Measurements from ENCODE around the gene PLSCR5.

Gene PLSCR5

DNA sequence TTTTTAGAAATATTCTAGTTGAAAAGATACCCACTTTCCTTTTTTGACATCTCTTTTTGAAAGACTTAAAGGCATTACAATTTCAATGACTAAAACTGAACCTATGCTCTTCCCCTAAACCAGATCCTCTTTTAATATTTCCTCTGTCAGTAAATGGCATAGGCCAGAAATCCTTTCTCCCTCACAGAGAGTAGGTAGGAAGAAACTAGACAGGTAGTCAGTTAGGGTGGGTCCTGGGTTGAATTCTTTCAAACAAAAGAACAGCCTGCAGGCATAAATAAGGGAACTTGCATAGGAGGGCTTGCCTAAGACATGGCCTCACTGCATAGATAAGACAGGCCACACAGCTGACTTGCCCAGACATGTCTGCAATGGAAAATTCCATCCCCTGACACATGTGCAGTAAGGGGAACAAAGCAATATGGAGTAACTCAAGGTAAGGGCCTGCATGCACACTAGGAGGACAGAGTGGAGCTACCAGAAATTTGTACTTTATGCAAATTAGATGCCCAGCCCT, 23.1 kb downstream of the PLSCR5 start:
- no peaks in the 10 kb centered on the region for H3K36me3 ChIP-seq (ENCODE audit: control insufficient read depth, insufficient read depth, low read length)
- peaks cover 4% of the 10 kb centered on the region for H3K4me1 ChIP-seq (ENCODE audit: control insufficient read depth, insufficient read depth, low read length)
- no peaks in the 10 kb centered on the region for H3K27me3 ChIP-seq (ENCODE audit: control insufficient read depth, insufficient read depth, low read length)
- H3K9ac ChIP-seq (ENCODE audit: low read depth, low read length): no peak overlapping the region
- peak overlapping the region; percentile 19 for H3K4me3 ChIP-seq (ENCODE audit: low read depth, low read length)
- peaks cover 5% of the 10 kb centered on the region for H3K9me3 ChIP-seq (ENCODE audit: control insufficient read depth, insufficient read depth, low read length)

DNA sequence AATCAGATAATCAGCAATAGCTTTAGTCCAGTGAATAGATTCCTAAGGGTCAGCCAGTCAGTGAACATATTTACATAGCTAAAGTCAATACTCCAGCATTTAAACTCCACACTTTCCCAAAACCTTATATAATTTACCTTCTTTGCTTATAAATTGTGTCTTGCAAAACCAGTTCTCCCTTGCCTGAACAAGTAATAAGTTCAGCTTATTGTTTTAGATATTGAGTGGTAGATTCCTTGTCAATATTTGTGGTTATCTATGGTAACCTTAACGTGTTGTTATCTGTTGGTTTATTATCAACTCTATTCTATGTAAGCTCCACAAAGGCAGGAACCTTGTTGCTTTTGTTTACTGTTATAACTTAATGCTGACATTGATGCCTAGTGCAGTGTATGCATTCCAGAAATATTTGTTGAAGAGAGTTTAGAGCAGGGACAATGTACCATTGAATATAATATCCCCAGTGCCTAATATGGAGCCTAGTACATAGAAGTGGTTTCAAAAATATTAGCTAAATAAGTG, 24.0 kb downstream of the PLSCR5 start:
- Histone ChIP-seq H3K4me1 (ENCODE audit: control insufficient read depth, insufficient read depth, low read length) (peaks cover 4% of the 10 kb centered on the region), H3K36me3 (ENCODE audit: control insufficient read depth, insufficient read depth, low read length) (no peaks in the 10 kb centered on the region), H3K9me3 (ENCODE audit: control insufficient read depth, insufficient read depth, low read length) (peaks cover 5% of the 10 kb centered on the region), H3K27me3 (ENCODE audit: control insufficient read depth, insufficient read depth, low read length) (no peaks in the 10 kb centered on the region), H3K9ac (ENCODE audit: low read depth, low read length) (no peak overlapping the region), H3K4me3 (ENCODE audit: low read depth, low read length) (no peak overlapping the region)

DNA sequence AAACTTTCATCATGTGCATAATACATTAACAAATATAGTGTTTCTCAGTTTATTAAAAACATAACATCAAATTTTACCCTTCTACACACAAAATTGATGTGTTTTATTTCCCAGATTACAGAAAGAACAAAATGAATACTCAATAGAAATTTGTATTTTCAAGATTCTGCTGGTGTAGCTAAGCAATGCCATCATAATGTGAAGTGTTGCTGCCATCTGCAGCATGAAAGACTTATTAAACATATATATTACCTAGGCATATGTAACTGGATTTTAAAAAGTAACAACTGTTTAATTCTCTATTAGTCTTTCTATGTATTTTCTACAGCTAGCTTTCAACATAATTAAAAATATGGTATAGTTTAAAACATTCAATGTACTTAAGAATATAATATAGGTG, 27.5 kb downstream of the PLSCR5 start:
- Histone ChIP-seq H3K9ac (ENCODE audit: low read depth, low read length) (no peak overlapping the region), H3K4me3 (ENCODE audit: low read depth, low read length) (no peak overlapping the region)

DNA sequence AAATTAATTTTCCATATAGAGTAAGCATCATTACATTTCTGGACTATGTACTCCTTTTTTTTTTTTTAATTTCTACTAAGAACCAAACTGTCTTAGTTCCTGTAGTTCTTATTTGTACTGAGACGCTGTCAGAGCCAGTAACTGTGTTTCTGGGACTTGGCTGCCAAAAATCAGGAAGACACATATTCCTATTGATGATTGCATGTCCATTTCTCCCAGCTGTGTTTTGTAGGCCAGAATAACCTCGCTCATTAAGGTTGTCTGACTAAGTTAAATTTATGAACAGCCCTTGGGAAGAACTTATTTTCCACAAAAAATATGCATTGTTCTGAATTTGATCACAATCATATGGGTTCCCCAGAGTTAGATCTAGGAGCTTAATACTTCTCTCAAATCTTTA, 29.5 kb downstream of the PLSCR5 start:
- Histone ChIP-seq H3K9me3 (ENCODE audit: control insufficient read depth, insufficient read depth, low read length) (no peaks in the 10 kb centered on the region), H3K9ac (ENCODE audit: low read depth, low read length) (no peak overlapping the region), H3K36me3 (ENCODE audit: control insufficient read depth, insufficient read depth, low read length) (no peaks in the 10 kb centered on the region), H3K4me1 (ENCODE audit: control insufficient read depth, insufficient read depth, low read length) (no peaks in the 10 kb centered on the region), H3K27me3 (ENCODE audit: control insufficient read depth, insufficient read depth, low read length) (no peaks in the 10 kb centered on the region), H3K4me3 (ENCODE audit: low read depth, low read length) (no peak overlapping the region)

More for the DNA sequence above, 27.5 kb downstream of the PLSCR5 start:
- Histone ChIP-seq H3K27me3 (ENCODE audit: control insufficient read depth, insufficient read depth, low read length) (no peaks in the 10 kb centered on the region), H3K9me3 (ENCODE audit: control insufficient read depth, insufficient read depth, low read length) (peaks cover 5% of the 10 kb centered on the region), H3K4me1 (ENCODE audit: control insufficient read depth, insufficient read depth, low read length) (no peaks in the 10 kb centered on the region), H3K36me3 (ENCODE audit: control insufficient read depth, insufficient read depth, low read length) (no peaks in the 10 kb centered on the region)

DNA sequence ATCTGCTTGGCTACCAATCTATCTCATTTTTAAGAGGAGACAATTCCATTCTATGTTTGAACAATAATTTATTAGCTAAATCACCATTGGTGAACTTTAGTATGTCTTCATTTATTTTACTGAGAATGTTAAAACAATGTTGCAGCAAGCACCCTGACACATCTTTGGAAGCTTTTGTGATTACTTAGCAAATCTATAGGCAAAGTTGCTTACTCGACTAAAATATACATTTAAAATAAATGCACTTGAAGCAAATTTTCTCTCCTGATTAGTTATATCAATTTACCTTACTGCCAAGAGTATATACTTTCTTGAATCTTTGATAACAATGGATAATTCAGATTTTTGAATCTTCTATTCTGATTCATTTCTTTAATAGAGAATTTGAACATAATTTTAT, 31.0 kb downstream of the PLSCR5 start:
- Histone ChIP-seq H3K27me3 (ENCODE audit: control insufficient read depth, insufficient read depth, low read length) (no peaks in the 10 kb centered on the region), H3K4me1 (ENCODE audit: control insufficient read depth, insufficient read depth, low read length) (no peaks in the 10 kb centered on the region), H3K36me3 (ENCODE audit: control insufficient read depth, insufficient read depth, low read length) (no peaks in the 10 kb centered on the region), H3K4me3 (ENCODE audit: low read depth, low read length) (no peak overlapping the region), H3K9me3 (ENCODE audit: control insufficient read depth, insufficient read depth, low read length) (no peaks in the 10 kb centered on the region), H3K9ac (ENCODE audit: low read depth, low read length) (no peak overlapping the region)

DNA sequence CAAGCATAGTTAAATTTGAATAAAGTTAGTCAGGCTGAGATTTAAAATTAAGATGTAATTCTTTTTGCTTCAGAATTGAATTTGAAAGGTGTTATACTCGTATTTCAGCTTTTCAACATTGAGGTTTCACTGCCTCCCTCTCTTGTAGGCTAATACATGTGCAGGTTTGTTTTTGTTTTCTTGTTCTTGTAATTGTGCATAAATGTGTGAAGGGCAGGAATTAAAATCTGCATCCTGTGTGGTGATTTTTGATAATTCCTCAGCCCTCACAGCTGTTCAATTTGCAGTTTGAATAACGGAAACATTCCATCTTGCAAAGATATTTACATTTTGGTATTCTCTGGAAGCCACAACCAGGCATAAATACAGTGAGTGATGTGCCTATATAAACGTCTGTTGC, 35.8 kb downstream of the PLSCR5 start:
- no peaks in the 10 kb centered on the region for H3K9me3 ChIP-seq (ENCODE audit: control insufficient read depth, insufficient read depth, low read length)
- no peaks in the 10 kb centered on the region for H3K4me1 ChIP-seq (ENCODE audit: control insufficient read depth, insufficient read depth, low read length)
- no peak overlapping the region for H3K4me3 ChIP-seq (ENCODE audit: low read depth, low read length)
- no peaks in the 10 kb centered on the region for H3K36me3 ChIP-seq (ENCODE audit: control insufficient read depth, insufficient read depth, low read length)
- H3K9ac ChIP-seq (ENCODE audit: low read depth, low read length): no peak overlapping the region
- H3K27me3 ChIP-seq (ENCODE audit: control insufficient read depth, insufficient read depth, low read length): no peaks in the 10 kb centered on the region

DNA sequence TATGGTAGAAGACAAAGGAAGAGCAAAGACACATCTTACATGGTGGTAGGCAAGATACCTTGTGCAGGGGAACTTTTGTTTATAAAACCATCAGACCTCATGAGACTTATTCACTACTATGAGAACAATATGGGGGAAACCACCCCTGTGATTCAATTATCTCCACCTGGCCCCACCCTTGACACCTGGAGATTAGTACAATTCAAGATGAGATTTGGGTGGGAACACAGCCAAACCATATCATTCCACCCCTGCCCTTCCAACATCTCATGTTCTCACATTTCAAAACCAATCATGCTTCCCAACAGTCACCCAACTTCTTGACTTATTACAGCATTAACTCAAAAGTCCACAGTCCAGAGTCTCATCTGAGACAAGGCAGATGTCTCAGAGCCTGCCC, 39.0 kb downstream of the PLSCR5 start:
- Histone ChIP-seq H3K9me3 (ENCODE audit: control insufficient read depth, insufficient read depth, low read length) (no peaks in the 10 kb centered on the region), H3K4me3 (ENCODE audit: low read depth, low read length) (no peak overlapping the region), H3K9ac (ENCODE audit: low read depth, low read length) (no peak overlapping the region), H3K4me1 (ENCODE audit: control insufficient read depth, insufficient read depth, low read length) (no peaks in the 10 kb centered on the region), H3K36me3 (ENCODE audit: control insufficient read depth, insufficient read depth, low read length) (no peaks in the 10 kb centered on the region), H3K27me3 (ENCODE audit: control insufficient read depth, insufficient read depth, low read length) (no peaks in the 10 kb centered on the region)

DNA sequence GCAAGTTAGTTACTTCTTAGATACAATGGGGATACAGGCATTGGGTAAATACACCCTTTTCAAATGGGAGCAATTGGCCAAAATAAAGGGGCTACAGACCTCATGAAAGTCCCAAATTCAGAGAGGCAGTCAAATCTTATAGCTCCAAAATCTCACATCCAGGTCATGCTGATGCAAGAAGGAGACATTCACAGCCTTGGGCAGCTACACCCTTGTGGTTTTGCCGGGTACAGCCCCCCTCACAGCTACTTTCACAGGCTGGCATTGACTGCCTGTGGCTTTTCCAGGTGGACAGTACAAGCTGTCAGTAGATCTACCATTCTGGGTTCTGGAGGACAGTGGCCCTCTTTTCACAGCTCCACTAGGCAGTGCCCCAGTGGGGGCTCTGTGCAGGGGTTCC, 43.3 kb downstream of the PLSCR5 start:
- no peaks in the 10 kb centered on the region for H3K4me1 ChIP-seq (ENCODE audit: control insufficient read depth, insufficient read depth, low read length)
- H3K9me3 ChIP-seq (ENCODE audit: control insufficient read depth, insufficient read depth, low read length): no peaks in the 10 kb centered on the region
- no peak overlapping the region for H3K9ac ChIP-seq (ENCODE audit: low read depth, low read length)
- H3K36me3 ChIP-seq (ENCODE audit: control insufficient read depth, insufficient read depth, low read length): no peaks in the 10 kb centered on the region
- no peak overlapping the region for H3K4me3 ChIP-seq (ENCODE audit: low read depth, low read length)
- H3K27me3 ChIP-seq (ENCODE audit: control insufficient read depth, insufficient read depth, low read length): no peaks in the 10 kb centered on the region

DNA sequence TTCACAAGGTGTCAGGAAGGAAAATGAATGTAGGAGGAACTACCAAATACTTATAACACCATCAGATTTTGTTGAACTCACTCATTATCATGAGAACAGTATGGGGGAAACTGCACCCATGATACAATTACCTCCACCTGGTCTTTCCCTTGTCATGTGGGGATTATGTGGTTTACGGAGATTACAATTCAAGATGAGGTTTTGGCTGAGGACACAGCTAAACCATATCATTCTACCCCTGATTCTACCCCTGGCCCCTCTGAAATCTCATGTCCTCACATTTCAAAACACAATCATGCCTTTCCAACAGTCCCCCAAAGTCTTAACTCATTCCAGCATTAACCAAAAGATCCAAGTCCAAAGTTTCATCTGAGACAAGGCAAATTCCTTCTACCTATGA, 43.7 kb downstream of the PLSCR5 start:
- H3K9me3 ChIP-seq (ENCODE audit: control insufficient read depth, insufficient read depth, low read length): no peaks in the 10 kb centered on the region
- no peaks in the 10 kb centered on the region for H3K36me3 ChIP-seq (ENCODE audit: control insufficient read depth, insufficient read depth, low read length)
- H3K4me3 ChIP-seq (ENCODE audit: low read depth, low read length): no peak overlapping the region
- H3K9ac ChIP-seq (ENCODE audit: low read depth, low read length): no peak overlapping the region
- no peaks in the 10 kb centered on the region for H3K4me1 ChIP-seq (ENCODE audit: control insufficient read depth, insufficient read depth, low read length)
- no peaks in the 10 kb centered on the region for H3K27me3 ChIP-seq (ENCODE audit: control insufficient read depth, insufficient read depth, low read length)

DNA sequence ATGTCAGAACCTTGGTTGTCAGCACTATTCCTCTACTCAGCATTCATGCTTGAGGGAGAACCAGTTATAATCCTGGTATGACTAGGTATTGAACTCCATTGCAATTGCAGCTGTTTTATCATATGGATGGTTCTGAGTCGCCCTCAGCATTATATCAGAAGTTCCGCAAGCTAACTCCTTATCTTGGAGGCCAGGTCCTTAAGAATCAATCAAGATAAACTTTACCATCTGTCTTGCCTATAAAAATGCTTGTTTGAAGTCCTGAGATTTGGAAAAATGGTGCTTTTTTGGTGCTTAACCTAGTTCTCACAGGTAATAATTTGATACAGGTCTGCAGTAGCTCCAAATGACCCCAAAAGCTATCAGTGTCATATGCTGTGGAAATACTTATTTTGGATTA, 44.5 kb downstream of the PLSCR5 start:
- H3K4me3 ChIP-seq (ENCODE audit: low read depth, low read length): no peak overlapping the region
- no peaks in the 10 kb centered on the region for H3K9me3 ChIP-seq (ENCODE audit: control insufficient read depth, insufficient read depth, low read length)
- H3K4me1 ChIP-seq (ENCODE audit: control insufficient read depth, insufficient read depth, low read length): no peaks in the 10 kb centered on the region
- no peaks in the 10 kb centered on the region for H3K36me3 ChIP-seq (ENCODE audit: control insufficient read depth, insufficient read depth, low read length)
- H3K27me3 ChIP-seq (ENCODE audit: control insufficient read depth, insufficient read depth, low read length): no peaks in the 10 kb centered on the region
- H3K9ac ChIP-seq (ENCODE audit: low read depth, low read length): no peak overlapping the region

DNA sequence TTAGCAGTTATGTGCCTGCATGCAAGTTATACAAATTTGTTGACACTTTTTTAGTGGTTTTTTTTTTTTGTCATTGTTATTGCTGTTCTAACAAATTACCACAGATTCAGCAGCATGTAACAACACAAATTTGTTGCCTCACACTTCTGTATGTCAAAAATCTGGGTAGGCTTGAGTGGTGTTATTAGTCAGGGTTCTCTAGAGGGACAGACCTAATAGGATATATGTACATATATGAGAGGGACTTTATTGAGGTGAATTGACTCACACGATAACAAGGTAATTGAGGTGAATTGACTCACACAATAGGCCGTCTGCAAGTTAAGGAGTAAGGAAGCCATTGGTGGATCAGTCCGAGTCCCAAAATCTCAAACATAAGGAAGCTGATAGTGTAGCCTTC, 45.8 kb downstream of the PLSCR5 start:
- no peak overlapping the region for H3K9ac ChIP-seq (ENCODE audit: low read depth, low read length)
- H3K4me3 ChIP-seq (ENCODE audit: low read depth, low read length): no peak overlapping the region
- no peaks in the 10 kb centered on the region for H3K9me3 ChIP-seq (ENCODE audit: control insufficient read depth, insufficient read depth, low read length)
- H3K4me1 ChIP-seq (ENCODE audit: control insufficient read depth, insufficient read depth, low read length): no peaks in the 10 kb centered on the region
- no peaks in the 10 kb centered on the region for H3K27me3 ChIP-seq (ENCODE audit: control insufficient read depth, insufficient read depth, low read length)
- no peaks in the 10 kb centered on the region for H3K36me3 ChIP-seq (ENCODE audit: control insufficient read depth, insufficient read depth, low read length)

DNA sequence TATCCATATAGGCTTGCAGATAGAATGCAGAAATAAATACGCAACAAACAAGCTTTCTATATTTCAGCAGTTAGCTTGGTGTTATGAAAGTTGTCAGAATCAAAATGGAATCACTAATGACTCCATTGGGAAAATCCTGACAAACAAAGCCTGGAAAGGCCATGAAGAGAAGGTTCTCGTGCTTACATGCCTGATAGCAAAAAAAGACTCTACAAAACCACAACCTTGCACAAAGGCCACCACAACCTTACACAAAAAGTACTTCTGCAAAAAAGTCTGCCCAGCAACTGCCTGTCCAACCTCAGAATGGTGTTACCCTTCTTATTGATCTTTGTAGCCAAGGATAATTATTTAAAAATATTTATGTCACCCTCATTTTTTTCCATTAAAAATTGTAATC, 46.4 kb downstream of the PLSCR5 start:
- H3K27me3 ChIP-seq (ENCODE audit: control insufficient read depth, insufficient read depth, low read length): no peaks in the 10 kb centered on the region

More for the DNA sequence above, 46.4 kb downstream of the PLSCR5 start:
- Histone ChIP-seq H3K36me3 (ENCODE audit: control insufficient read depth, insufficient read depth, low read length) (no peaks in the 10 kb centered on the region), H3K4me1 (ENCODE audit: control insufficient read depth, insufficient read depth, low read length) (no peaks in the 10 kb centered on the region), H3K9me3 (ENCODE audit: control insufficient read depth, insufficient read depth, low read length) (no peaks in the 10 kb centered on the region), H3K9ac (ENCODE audit: low read depth, low read length) (no peak overlapping the region), H3K4me3 (ENCODE audit: low read depth, low read length) (no peak overlapping the region)
